Stomach (tissue), 9 donors: ENCODE results near the gene MMD2. TPM values are rescaled to one million over a fixed set of nuclear protein-coding genes. Genes with fewer than 3 reads are reported as not detected.

Source experiments
- DNase-seq, 2 donors: peaks; one replicate each; pipeline versions ENCODE4 v3.0.0 to v3.0.0-alpha.2; 2013 to 2019
- H3K27ac ChIP-seq, 5 donors: fragments of 200-600 bp in 4 of 5; sonication (generic) in 4 of 5; one replicate each; pipeline ENCODE4 v1.5.1; 2013 to 2019; ENCODE audit warnings: mild to moderate bottlenecking in 1 of 5, moderate library complexity in 1 of 5
- H3K27me3 ChIP-seq, 3 donors: fragments of 200-600 bp; sonication (generic); one replicate each; pipeline ENCODE4 v1.5.1; 2017 to 2019; ENCODE audit warnings: mixed run types in 1 of 3
- H3K36me3 ChIP-seq, 4 donors: fragments of 200-600 bp; sonication (generic); 1 replicate in 3 of 4; 2 replicates in 1 of 4; pipeline ENCODE4 v1.5.1; 2016 to 2019
- H3K4me1 ChIP-seq, 4 donors: fragments of 200-600 bp; sonication (generic); one replicate each; pipeline ENCODE4 v1.5.1; 2016 to 2019
- H3K4me3 ChIP-seq, 4 donors: fragments of 200-600 bp; sonication (generic) in 3 of 4; one replicate each; pipeline ENCODE4 v1.5.1; 2016 to 2019; ENCODE audit warnings: mild to moderate bottlenecking in 1 of 4
- H3K9me3 ChIP-seq, 4 donors: fragments of 200-600 bp; sonication (generic); one replicate each; pipeline ENCODE4 v1.5.1; 2016 to 2019
- EP300 ChIP-seq: sonication (generic); formaldehyde crosslinking; IDR thresholded peaks from one replicate; pipeline ENCODE4 v1.6.1; 2017; ENCODE audit warnings: antibody characterized with exemption
- POLR2A ChIP-seq, 4 donors: fragments of 450-650 bp; IDR thresholded peaks; one replicate each; pipeline ENCODE4 v1.6.1; 2016; ENCODE audit warnings: antibody characterized with exemption in 4 of 4, control low read depth in 2 of 4, mild to moderate bottlenecking in 1 of 4, moderate library complexity in 1 of 4
- POLR2AphosphoS5 ChIP-seq, 3 donors: sonication (generic); formaldehyde crosslinking; IDR thresholded peaks; one replicate each; pipeline ENCODE4 v1.6.1; 2016; ENCODE audit warnings: antibody characterized with exemption in 3 of 3
- WGBS, 5 donors: extraction: QIAGEN DNeasy Blood & Tissue Kit in 3 of 5; methylation state at CpG; one replicate each; pipeline versions ENCODE4 v1.1.5 to v1.1.7; 2013 to 2018; 5-methylcytosine and 5-hydroxymethylcytosine counted together
- intact Hi-C: fragments of 100-400 bp; cut with DNase I; formaldehyde crosslinking; loops from one replicate; pipeline ENCODE4 v1.15.1; 2023; ENCODE audit warnings: low total_unique reads
- polyA plus RNA-seq, 3 donors: library from polyadenylated mRNA; stranded (reverse); fragments of 200-250 nt; gene quantifications; one replicate each; pipeline ENCODE4 v1.2.3, GENCODE V29; 2013
- total RNA-seq, 5 donors: library from RNA; depleted of rRNA; stranded (reverse); fragments of >200 nt; gene quantifications; one replicate each; pipeline versions ENCODE4 v1.1.0 to v1.2.3, GENCODE V29; 2014 to 2016
- TF ChIP-seq, protein P1 (sequence below), 7 experiments: fragments of 450-650 bp in 4 of 7; fragments of 200-600 bp in 3 of 7; sonication (generic) in 3 of 7; IDR thresholded peaks; one replicate each; pipeline ENCODE4 v1.5.1; 2016 to 2019; ENCODE audit warnings: antibody characterized with exemption in 7 of 7, control low read depth in 2 of 7, mild to moderate bottlenecking in 1 of 7
- donor health status: healthy with polysubstance abuse.
- donor health status: Bipolar disorder and iron deficiency.
- donor health status: healthy.

Gene MMD2
- total and polyA plus RNA-seq, 8 donors = not detected

DNA sequence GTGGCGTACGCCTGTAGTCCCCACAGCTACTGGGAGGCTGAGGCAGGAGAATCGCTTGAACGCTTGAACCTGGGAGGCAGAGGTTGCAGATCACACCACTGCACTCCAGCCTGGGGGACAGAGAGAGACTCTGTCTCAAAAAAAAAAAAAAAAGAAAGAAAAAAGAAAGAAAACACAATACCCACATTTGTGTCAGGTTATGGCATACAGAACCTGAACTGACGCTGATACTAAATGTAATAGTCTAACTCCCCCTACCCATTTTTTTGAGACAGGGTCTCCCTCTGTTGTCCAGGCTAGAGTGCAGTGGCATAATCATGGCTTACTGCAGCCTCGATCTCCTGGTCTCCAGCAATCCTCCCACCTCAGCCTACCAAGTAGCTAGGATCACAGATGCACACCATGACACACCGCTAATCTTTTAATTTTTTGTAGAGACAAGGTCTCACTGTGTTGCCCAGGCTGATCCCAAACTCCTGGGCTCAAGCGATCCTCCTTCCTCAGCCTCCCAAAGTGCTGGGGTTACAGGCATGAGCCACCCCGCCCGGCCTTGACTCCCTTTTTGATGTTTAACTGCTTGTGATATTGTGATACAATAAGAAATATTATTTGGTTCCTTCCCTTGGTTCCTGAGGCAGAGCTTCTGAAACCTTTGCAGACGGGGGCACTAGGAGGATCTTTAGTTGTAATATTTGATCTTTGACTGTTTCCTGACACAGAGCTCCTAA lies 6.5 kb upstream of the MMD2 start:
- intact Hi-C loops = no loop called here

GRCh38 chr7:4964506-4964905 lies 5.5 kb upstream of the MMD2 start:
- H3K27me3 ChIP-seq = peaks cover 0 to 57% (median 12%) of the 10 kb centered on the region in 3 donors
- peaks cover 0 to under 1% (median 0%) of the 10 kb centered on the region in 4 donors for H3K4me1 ChIP-seq
- intact Hi-C loops = no loop called here
- H3K27ac ChIP-seq = no peak overlapping the region
- H3K36me3 ChIP-seq = no peaks in the 10 kb centered on the region
- H3K4me3 ChIP-seq = no peak overlapping the region
- DNase-seq = no peak
- 43 to 55% (median 50%) methylated on average over 11 of the region's 11 CpGs for WGBS, 5 donors
- no peak for TF ChIP-seq POLR2AphosphoS5 (IDR thresholded peaks at IDR 0.05)
- no peak for TF ChIP-seq EP300
- TF ChIP-seq, protein P1, sequence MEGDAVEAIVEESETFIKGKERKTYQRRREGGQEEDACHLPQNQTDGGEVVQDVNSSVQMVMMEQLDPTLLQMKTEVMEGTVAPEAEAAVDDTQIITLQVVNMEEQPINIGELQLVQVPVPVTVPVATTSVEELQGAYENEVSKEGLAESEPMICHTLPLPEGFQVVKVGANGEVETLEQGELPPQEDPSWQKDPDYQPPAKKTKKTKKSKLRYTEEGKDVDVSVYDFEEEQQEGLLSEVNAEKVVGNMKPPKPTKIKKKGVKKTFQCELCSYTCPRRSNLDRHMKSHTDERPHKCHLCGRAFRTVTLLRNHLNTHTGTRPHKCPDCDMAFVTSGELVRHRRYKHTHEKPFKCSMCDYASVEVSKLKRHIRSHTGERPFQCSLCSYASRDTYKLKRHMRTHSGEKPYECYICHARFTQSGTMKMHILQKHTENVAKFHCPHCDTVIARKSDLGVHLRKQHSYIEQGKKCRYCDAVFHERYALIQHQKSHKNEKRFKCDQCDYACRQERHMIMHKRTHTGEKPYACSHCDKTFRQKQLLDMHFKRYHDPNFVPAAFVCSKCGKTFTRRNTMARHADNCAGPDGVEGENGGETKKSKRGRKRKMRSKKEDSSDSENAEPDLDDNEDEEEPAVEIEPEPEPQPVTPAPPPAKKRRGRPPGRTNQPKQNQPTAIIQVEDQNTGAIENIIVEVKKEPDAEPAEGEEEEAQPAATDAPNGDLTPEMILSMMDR (IDR thresholded peaks at IDR 0.05) = no peak
- no peak for TF ChIP-seq POLR2A (IDR thresholded peaks at IDR 0.05)
- H3K9me3 ChIP-seq = no peaks in the 10 kb centered on the region

More for the DNA sequence above, 6.5 kb upstream of the MMD2 start:
- H3K27me3 ChIP-seq = peaks cover 0 to 49% (median 8%) of the 10 kb centered on the region in 3 donors
- WGBS, 5 donors = 80 to 91% (median 87%) methylated on average over 11 of the region's 11 CpGs
- no peak overlapping the region for H3K27ac ChIP-seq
- no peaks in the 10 kb centered on the region for H3K36me3 ChIP-seq
- no peaks in the 10 kb centered on the region for H3K9me3 ChIP-seq
- no peak for DNase-seq
- no peak overlapping the region for H3K4me3 ChIP-seq
- TF ChIP-seq POLR2AphosphoS5 (IDR thresholded peaks at IDR 0.05) = no peak
- TF ChIP-seq, protein P1 (IDR thresholded peaks at IDR 0.05) = no peak
- no peak for TF ChIP-seq EP300
- no peak for TF ChIP-seq POLR2A (IDR thresholded peaks at IDR 0.05)
- H3K4me1 ChIP-seq = no peaks in the 10 kb centered on the region

GRCh38 chr7:4962872-4963775 lies 4.1 kb upstream of the MMD2 start:
- no peak overlapping the region for H3K27ac ChIP-seq
- 65 to 74% (median 72%) methylated on average over 19 of the region's 19 CpGs for WGBS, 5 donors
- DNase-seq = no peak
- H3K27me3 ChIP-seq = peaks cover 5 to 71% (median 26%) of the 10 kb centered on the region in 3 donors
- no peaks in the 10 kb centered on the region for H3K36me3 ChIP-seq
- no peaks in the 10 kb centered on the region for H3K9me3 ChIP-seq
- intact Hi-C loops = no loop called here
- peaks cover 11 to 13% (median 13%) of the 10 kb centered on the region in 4 donors for H3K4me1 ChIP-seq
- H3K4me3 ChIP-seq = no peak overlapping the region
- no peak for TF ChIP-seq EP300
- TF ChIP-seq, protein P1 (IDR thresholded peaks at IDR 0.05) = no peak
- TF ChIP-seq POLR2AphosphoS5 (IDR thresholded peaks at IDR 0.05) = no peak
- no peak for TF ChIP-seq POLR2A (IDR thresholded peaks at IDR 0.05)

DNA sequence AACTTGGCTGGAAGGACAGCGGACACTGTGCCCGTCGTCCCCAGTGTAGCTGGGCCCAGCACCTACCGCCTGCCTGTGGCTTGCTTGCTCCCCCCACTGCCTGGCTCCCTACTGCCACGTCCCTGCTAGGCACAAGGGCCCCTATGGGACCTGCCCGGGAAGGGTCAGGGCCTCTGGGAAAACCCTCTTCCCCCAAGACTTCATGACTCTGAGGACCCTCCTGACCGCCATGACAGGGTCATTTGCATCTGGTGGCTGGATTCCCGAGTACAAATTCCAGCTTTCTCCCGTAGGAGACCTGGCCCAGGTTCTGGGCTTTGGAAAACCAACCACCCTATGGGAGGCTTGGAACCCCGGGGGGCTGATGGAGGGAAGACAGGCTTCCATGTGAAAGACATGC lies 1.4 kb upstream of the MMD2 start:
- intact Hi-C loops = no loop called here
- Histone ChIP-seq H3K27me3 (peaks cover 5 to 94% (median 38%) of the 10 kb centered on the region in 3 donors), H3K4me3 (no peak overlapping the region), H3K4me1 (peaks cover 11 to 15% (median 13%) of the 10 kb centered on the region in 4 donors), H3K27ac (no peak overlapping the region), H3K36me3 (no peaks in the 10 kb centered on the region), H3K9me3 (no peaks in the 10 kb centered on the region)
- WGBS, 5 donors = 49 to 70% (median 55%) methylated on average over 7 to 10 of the region's 10 CpGs
- TF ChIP-seq POLR2A (IDR thresholded peaks at IDR 0.05) = no peak
- TF ChIP-seq EP300 = no peak
- no peak for TF ChIP-seq POLR2AphosphoS5 (IDR thresholded peaks at IDR 0.05)
- DNase-seq = peak in 1 of 2 donors; percentile 16
